GM12878 (cell line): ENCODE data around the gene YY2. TPM values are rescaled to one million over a fixed set of nuclear protein-coding genes. Genes with fewer than 3 reads are reported as not detected.

ENCODE experiments used
- ATAC-seq: fragments of 200-7000 bp; cut with Tn5 transposase; 3 replicates; pipeline ENCODE4 v1.9.1; 2020; ENCODE audit warnings: mild to moderate bottlenecking, moderate library complexity
- BruUV-seq: library from RNA; stranded (reverse); fragments of 400-500 nt; replicated peaks from 2 replicates; lab custom pipeline; 2021; lab: Mats Ljungman, UMichigan
- CTCF ChIA-PET: fragments of 300-600 bp; sonication (Branson Sonifier 250); formaldehyde crosslinking; extraction: SDS; loops from one replicate; lab custom pipeline; 2021; ENCODE audit warnings: inconsistent platforms; lab: Yijun Ruan, JAX
- POLR2A ChIA-PET: fragments of 350-600 bp; formaldehyde crosslinking; extraction: SDS; loops from one replicate; lab custom pipeline; 2021; ENCODE audit warnings: inconsistent platforms; lab: Charles Lee
- RAD21 ChIA-PET: fragments of 300-600 bp; sonication (Branson Sonifier 250); formaldehyde crosslinking; loops from one replicate; lab custom pipeline; 2023; ENCODE audit warnings: antibody characterized with exemption; ENCODE audit not compliant: unreplicated experiment; lab: Charles Lee
- SMC1A ChIA-PET: fragments of 300-600 bp; sonication (Branson Sonifier 250); formaldehyde crosslinking; loops from one replicate; lab custom pipeline; 2023; ENCODE audit not compliant: unreplicated experiment, uncharacterized antibody; lab: Charles Lee
- DNase-seq: peaks from one replicate; pipeline ENCODE4 v3.0.0-alpha.2; 2011; ENCODE audit warnings: low read depth, low spot score
- FAIRE-seq: peaks from 3 replicates; lab custom pipeline; 2011; peaks lifted over from hg19 to GRCh38; lab: Jason Lieb, UNC
- H2AFZ ChIP-seq: 2 replicates; pipeline ENCODE4 v1.6.0; 2011; ENCODE audit warnings: low read depth, low read length, control low read depth; ENCODE audit not compliant: control insufficient read depth
- H3K27ac ChIP-seq: 2 replicates; pipeline ENCODE4 v1.5.1; 2011; ENCODE audit warnings: control low read depth; ENCODE audit not compliant: control insufficient read depth, insufficient read depth
- H3K27me3 ChIP-seq, 2 experiments: replicated peaks in 1 of 2; 2 replicates each; pipeline versions ENCODE4 v1.6.0 to v1.6.1; 2011; ENCODE audit warnings: low read length in 1 of 2; ENCODE audit not compliant: control insufficient read depth in 2 of 2, insufficient read depth in 2 of 2
- H3K36me3 ChIP-seq, 2 experiments: 2 replicates each; pipeline ENCODE4 v1.5.1; 2011; ENCODE audit warnings: low read length in 1 of 2; ENCODE audit not compliant: control insufficient read depth in 2 of 2, insufficient read depth in 2 of 2
- H3K4me1 ChIP-seq: 2 replicates; pipeline ENCODE4 v1.6.1; 2011; ENCODE audit warnings: mild to moderate bottlenecking, low read length, moderate library complexity, mixed read lengths; ENCODE audit not compliant: control insufficient read depth, insufficient read depth
- H3K4me2 ChIP-seq: 2 replicates; pipeline ENCODE4 v1.6.0; 2011; ENCODE audit warnings: control low read depth; ENCODE audit not compliant: control insufficient read depth, insufficient read depth
- H3K4me3 ChIP-seq: fragments of 200-600 bp; sonication (generic); 2 replicates; pipeline ENCODE4 v1.5.1; 2016
- H3K79me2 ChIP-seq: 2 replicates; pipeline ENCODE4 v1.6.0; 2011; ENCODE audit warnings: low read length; ENCODE audit not compliant: control insufficient read depth, insufficient read depth
- H3K9ac ChIP-seq: 2 replicates; pipeline ENCODE4 v1.8.0; 2011; ENCODE audit warnings: low read length, control low read depth, mixed read lengths; ENCODE audit not compliant: control insufficient read depth, insufficient read depth
- H3K9me3 ChIP-seq: replicated peaks from 3 replicates; pipeline ENCODE4 v1.5.1; 2011; ENCODE audit warnings: mild to moderate bottlenecking, low read length; ENCODE audit not compliant: control insufficient read depth, insufficient read depth
- H4K20me1 ChIP-seq: 2 replicates; pipeline ENCODE4 v1.6.0; 2011; ENCODE audit not compliant: control insufficient read depth, insufficient read depth
- GATAD2B ChIP-seq: fragments of 450-650 bp; conservative IDR thresholded peaks from 2 replicates; pipeline ENCODE4 v1.6.1; 2017; ENCODE audit warnings: low read depth, mild to moderate bottlenecking, moderate library complexity
- MYC ChIP-seq: IDR thresholded peaks from 2 replicates; pipeline ENCODE4 v1.6.1; 2011; ENCODE audit warnings: mild to moderate bottlenecking, low read length, moderate library complexity, inconsistent platforms; ENCODE audit not compliant: insufficient read depth, insufficient replicate concordance, insufficient read length, severe bottlenecking
- ZNF24 ChIP-seq: fragments of 450-650 bp; IDR thresholded peaks from 2 replicates; pipeline ENCODE4 v1.6.1; 2017; ENCODE audit warnings: antibody characterized with exemption, mild to moderate bottlenecking
- WGBS: methylation state at CpG from one replicate; pipeline ENCODE4 v1.1.6; 2016; ENCODE audit warnings: low lambda C conversion rate; ENCODE audit not compliant: insufficient replicate concordance, insufficient coverage; ENCODE audit errors: missing lambda C conversion rate; 5-methylcytosine and 5-hydroxymethylcytosine counted together
- in situ Hi-C: fragments of 300-500 bp; cut with MboI; formaldehyde crosslinking; loops from 9 replicates; pipeline ENCODE4 v1.14.3; 2018; ENCODE audit warnings: mixed read lengths
- intact Hi-C: fragments of 100-400 bp; cut with micrococcal nuclease; formaldehyde crosslinking; loops from one replicate; pipeline ENCODE4 v1.14.2; 2022; ENCODE audit not compliant: unreplicated experiment
- polyA plus RNA-seq, 11 experiments: library from polyadenylated mRNA; depleted of rRNA in 4 of 11; unstranded in 6 of 11; stranded (reverse) in 5 of 11; fragments of >200 nt; fragmentation: Nextera tagmentation in 4 of 11; fragmentation: Illumina TruSeq in 1 of 11; extraction: Ambion mirVana in 4 of 11; extraction: Trizol in 1 of 11; gene quantifications; 1 replicate in 1 of 11; 2 replicates in 10 of 11; pipeline versions ENCODE4 v1.2.1 to v1.2.3, GENCODE V29; 2011 to 2016; ENCODE audit warnings: inconsistent platforms in 2 of 11, missing spikeins in 2 of 11, low read depth in 1 of 11
- total RNA-seq, 4 experiments: library from RNA; depleted of rRNA in 3 of 4; stranded (reverse); fragments of >200 nt in 3 of 4; fragmentation: Illumina TruSeq in 1 of 4; extraction: Trizol in 1 of 4; gene quantifications; 2 replicates each; pipeline versions ENCODE4 v1.2.1 to v1.2.3, GENCODE V29; 2013 to 2021
- TF ChIP-seq, protein P1 (sequence below): fragments of 450-650 bp; IDR thresholded peaks from 2 replicates; pipeline ENCODE4 v1.6.1; 2017; ENCODE audit warnings: mild to moderate bottlenecking, low read depth, inconsistent platforms; ENCODE audit not compliant: poor library complexity, severe bottlenecking

Gene YY2
- total and polyA plus RNA-seq, 10 of the 15 experiments (the other 5 are each of a cell fraction or from before 2014, with no cell fraction given): 0.31 to 1.2 (median 0.74) TPM

DNA sequence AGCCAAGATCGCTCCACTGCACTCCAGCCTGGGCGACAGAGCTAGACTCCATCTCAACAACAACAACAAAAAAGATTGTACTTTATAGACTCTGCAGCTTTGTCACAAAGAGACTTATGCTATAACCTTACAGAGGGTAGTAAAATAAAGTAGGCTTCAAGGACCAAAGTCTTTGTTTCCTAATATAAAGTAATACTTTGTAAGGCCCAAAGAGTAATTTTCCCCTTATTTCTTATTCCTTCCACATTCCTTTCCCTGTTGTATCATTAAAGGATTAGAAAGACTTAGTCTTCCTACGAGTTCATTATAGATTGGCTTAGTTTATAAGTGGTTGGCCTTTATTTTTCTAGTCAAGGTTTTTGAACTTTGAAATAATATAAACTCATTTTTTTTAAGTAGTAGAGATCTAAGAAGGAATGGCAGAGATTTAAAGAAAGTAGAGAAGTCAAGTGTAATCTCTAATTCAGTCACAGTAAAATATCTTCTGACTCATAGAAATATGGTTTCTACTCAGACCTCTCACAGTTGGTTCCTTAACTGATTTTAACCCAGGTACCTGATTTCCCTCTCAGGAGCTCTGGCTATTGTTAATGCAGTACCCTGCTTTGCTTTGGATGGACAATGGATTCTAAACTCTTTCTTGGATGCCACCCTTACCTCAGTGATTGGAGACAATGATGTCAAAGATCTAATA is 26.2 kb downstream of the YY2 start:
- DNase-seq: no peak
- Histone ChIP-seq H3K4me2 (no peak overlapping the region), H2AFZ (no peak overlapping the region), H3K36me3 (no peaks in the 10 kb centered on the region), H3K79me2 (no peaks in the 10 kb centered on the region), H3K27me3 (no peaks in the 10 kb centered on the region), H4K20me1 (no peaks in the 10 kb centered on the region), H3K4me1 (no peaks in the 10 kb centered on the region), H3K9me3 (no peaks in the 10 kb centered on the region), H3K4me3 (no peak overlapping the region), H3K27ac (no peak overlapping the region), H3K9ac (no peak overlapping the region)
- no peak for FAIRE-seq
- POLR2A ChIA-PET: no interaction called here
- WGBS: 71% methylated on average over 3 of the region's 3 CpGs
- intact Hi-C loops (no loop called here), in situ Hi-C loops (no loop called here)
- no peak for TF ChIP-seq GATAD2B
- TF ChIP-seq, protein P1, sequence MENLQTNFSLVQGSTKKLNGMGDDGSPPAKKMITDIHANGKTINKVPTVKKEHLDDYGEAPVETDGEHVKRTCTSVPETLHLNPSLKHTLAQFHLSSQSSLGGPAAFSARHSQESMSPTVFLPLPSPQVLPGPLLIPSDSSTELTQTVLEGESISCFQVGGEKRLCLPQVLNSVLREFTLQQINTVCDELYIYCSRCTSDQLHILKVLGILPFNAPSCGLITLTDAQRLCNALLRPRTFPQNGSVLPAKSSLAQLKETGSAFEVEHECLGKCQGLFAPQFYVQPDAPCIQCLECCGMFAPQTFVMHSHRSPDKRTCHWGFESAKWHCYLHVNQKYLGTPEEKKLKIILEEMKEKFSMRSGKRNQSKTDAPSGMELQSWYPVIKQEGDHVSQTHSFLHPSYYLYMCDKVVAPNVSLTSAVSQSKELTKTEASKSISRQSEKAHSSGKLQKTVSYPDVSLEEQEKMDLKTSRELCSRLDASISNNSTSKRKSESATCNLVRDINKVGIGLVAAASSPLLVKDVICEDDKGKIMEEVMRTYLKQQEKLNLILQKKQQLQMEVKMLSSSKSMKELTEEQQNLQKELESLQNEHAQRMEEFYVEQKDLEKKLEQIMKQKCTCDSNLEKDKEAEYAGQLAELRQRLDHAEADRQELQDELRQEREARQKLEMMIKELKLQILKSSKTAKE: no peak
- TF ChIP-seq MYC: no peak
- no peak for TF ChIP-seq ZNF24
- CTCF ChIA-PET: no interaction called here
- SMC1A ChIA-PET: no interaction called here
- BruUV-seq: no TSS peak
- RAD21 ChIA-PET: no interaction called here
- no peak for ATAC-seq
